HG03097 (cell line): ENCODE measurements around the gene MC3R.
"Not testable (repeated sequence)": the region's sequence is repeated elsewhere in the genome, so short reads cannot be mapped to it uniquely, and the experiment has no call there.

ENCODE experiments used
- ATAC-seq: cut with Tn5 transposase; IDR thresholded peaks from one replicate; pipeline ENCODE4 v1.9.1; 2021; ENCODE audit not compliant: unreplicated experiment, low FRiP score

Gene MC3R

GRCh38 chr20:56247954-56248782 lies at the start of gene MC3R:
MC3R (plus strand) TSS chr20:56248732; CDS start chr20:56248844, 112 bp downstream.
- ATAC-seq: no peak

- ATAC-seq: no peak
These were observed 48.1 kb upstream of the MC3R start for GRCh38 chr20:56200456-56200855.

- ATAC-seq: no peak
These were observed 45.9 kb upstream of the MC3R start for GRCh38 chr20:56202493-56203077.

GRCh38 chr20:56204206-56204605 lies 44.3 kb upstream of the MC3R start:
- no peak for ATAC-seq

GRCh38 chr20:56205346-56205745 lies 43.2 kb upstream of the MC3R start:
- no peak for ATAC-seq

GRCh38 chr20:56207656-56208055 lies 40.9 kb upstream of the MC3R start:
- ATAC-seq: no peak

- no peak for ATAC-seq
These were observed 40.4 kb upstream of the MC3R start for GRCh38 chr20:56208121-56208520.

GRCh38 chr20:56211051-56211450 lies 37.5 kb upstream of the MC3R start:
- no peak for ATAC-seq

GRCh38 chr20:56212091-56212490 lies 36.4 kb upstream of the MC3R start:
- no peak for ATAC-seq

- no peak for ATAC-seq
These were observed 35.2 kb upstream of the MC3R start for GRCh38 chr20:56213321-56213720.

GRCh38 chr20:56215115-56215514 lies 33.4 kb upstream of the MC3R start:
- ATAC-seq: no peak

- no peak for ATAC-seq
These were observed 30.7 kb upstream of the MC3R start for GRCh38 chr20:56217829-56218228.

- not testable (repeated sequence) for ATAC-seq
These were observed 27.3 kb upstream of the MC3R start for GRCh38 chr20:56221186-56221585.

- no peak for ATAC-seq
These were observed 26.3 kb upstream of the MC3R start for GRCh38 chr20:56222201-56222600.

GRCh38 chr20:56222945-56223344 lies 25.6 kb upstream of the MC3R start:
- ATAC-seq: no peak

- ATAC-seq: no peak
These were observed 25.2 kb upstream of the MC3R start for GRCh38 chr20:56223352-56223751.

- no peak for ATAC-seq
These were observed 20.5 kb upstream of the MC3R start for GRCh38 chr20:56228021-56228420.

- no peak for ATAC-seq
These were observed 18.7 kb upstream of the MC3R start for GRCh38 chr20:56229812-56230211.

GRCh38 chr20:56234110-56234509 lies 14.4 kb upstream of the MC3R start:
- ATAC-seq: no peak

GRCh38 chr20:56237335-56237734 lies 11.2 kb upstream of the MC3R start:
- ATAC-seq: no peak

GRCh38 chr20:56244259-56244658 lies 4.3 kb upstream of the MC3R start:
- no peak for ATAC-seq

- ATAC-seq: no peak
These were observed 2.8 kb upstream of the MC3R start for GRCh38 chr20:56245761-56246160.
